Measurements from ENCODE around the gene OPA1. TPM values are rescaled to one million over a fixed set of nuclear protein-coding genes. Genes with fewer than 3 reads are reported as not detected.

The OPA1 gene
- total and polyA plus RNA-seq, 2 of the 13 experiments (the other 11 are each of a cell fraction or from before 2014, with no cell fraction given) = 26.7 to 78.5 TPM

- TF ChIP-seq ZNF646 (CRISPR knock-in tag; IDR thresholded peaks at IDR 0.05) (no peak), NR2F1 (CRISPR knock-in tag; IDR thresholded peaks at IDR 0.05) (no peak), ZBTB49 (CRISPR knock-in tag; IDR thresholded peaks at IDR 0.05; ENCODE audit: borderline replicate concordance) (no peak), TBP (CRISPR knock-in tag; IDR thresholded peaks at IDR 0.05) (no peak), ZFP41 (CRISPR knock-in tag; IDR thresholded peaks at IDR 0.05; ENCODE audit: borderline replicate concordance) (no peak), ZNF703 (CRISPR knock-in tag; IDR thresholded peaks at IDR 0.05; ENCODE audit: borderline replicate concordance) (no peak), HOXA9 (CRISPR knock-in tag; IDR thresholded peaks at IDR 0.05; ENCODE audit: borderline replicate concordance) (no peak), ELK4 (CRISPR knock-in tag; IDR thresholded peaks at IDR 0.05; ENCODE audit: borderline replicate concordance) (no peak), BATF2 (CRISPR knock-in tag; IDR thresholded peaks at IDR 0.05) (no peak), TRAFD1 (CRISPR knock-in tag; IDR thresholded peaks at IDR 0.05; ENCODE audit: borderline replicate concordance) (no peak)
Measured at GRCh38 chr3:193637831-193638230, 44.8 kb downstream of the OPA1 start (continued).
